Heart left ventricle (tissue), 16 donors: ENCODE measurements around the gene YWHAE. TPM values are rescaled to one million over a fixed set of nuclear protein-coding genes. Genes with fewer than 3 reads are reported as not detected.
"Not testable (repeated sequence)": the region's sequence is repeated elsewhere in the genome, so short reads cannot be mapped to it uniquely, and the experiment has no call there.

ENCODE experiments used
- ATAC-seq, 4 donors: fragments of 200-7000 bp; cut with Tn5 transposase; one replicate each; pipeline ENCODE4 v1.9.1; 2020 to 2022; ENCODE audit warnings: moderate library complexity in 4 of 4, mild to moderate bottlenecking in 3 of 4, moderate number of reproducible peaks in 1 of 4
- DNase-seq, 5 donors: peaks; one replicate each; pipeline ENCODE4 v3.0.0-alpha.2; 2020
- H3K27ac ChIP-seq, 12 donors: fragments of 200-600 bp; sonication (generic) in 4 of 12; one replicate each; pipeline versions ENCODE4 v1.5.0 to v1.8.0; 2016 to 2022; ENCODE audit warnings: mild to moderate bottlenecking in 2 of 12
- H3K27me3 ChIP-seq, 9 donors: fragments of 200-600 bp; sonication (generic) in 2 of 9; one replicate each; pipeline versions ENCODE4 v1.5.1 to v1.8.0; 2016 to 2022; ENCODE audit warnings: mild to moderate bottlenecking in 3 of 9
- H3K36me3 ChIP-seq, 9 donors: fragments of 200-600 bp; sonication (generic) in 2 of 9; one replicate each; pipeline versions ENCODE4 v1.5.0 to v1.8.0; 2018 to 2022; ENCODE audit warnings: mild to moderate bottlenecking in 2 of 9
- H3K4me1 ChIP-seq, 12 donors: fragments of 200-600 bp; sonication (generic) in 4 of 12; one replicate each; pipeline versions ENCODE4 v1.5.0 to v1.8.0; 2016 to 2022; ENCODE audit warnings: mild to moderate bottlenecking in 3 of 12
- H3K4me3 ChIP-seq, 12 donors: fragments of 200-600 bp; sonication (generic) in 4 of 12; one replicate each; pipeline versions ENCODE4 v1.5.0 to v1.8.0; 2017 to 2022; ENCODE audit warnings: mild to moderate bottlenecking in 9 of 12, moderate library complexity in 4 of 12
- H3K9me3 ChIP-seq, 12 donors: fragments of 200-600 bp; sonication (generic) in 4 of 12; one replicate each; pipeline versions ENCODE4 v1.5.0 to v1.8.0; 2016 to 2022; ENCODE audit warnings: mild to moderate bottlenecking in 1 of 12
- CTCF ChIP-seq, 12 donors: fragments of 200-600 bp; sonication (generic) in 4 of 12; IDR thresholded peaks; one replicate each; pipeline versions ENCODE4 v1.5.0 to v1.8.0; 2018 to 2022; ENCODE audit warnings: antibody characterized with exemption in 12 of 12, mild to moderate bottlenecking in 5 of 12
- POLR2A ChIP-seq, 2 donors: fragments of 450-650 bp; IDR thresholded peaks; one replicate each; pipeline ENCODE4 v1.6.1; 2017; ENCODE audit warnings: antibody characterized with exemption in 2 of 2, mild to moderate bottlenecking in 2 of 2, moderate library complexity in 2 of 2
- WGBS, 4 donors: extraction: QIAGEN DNeasy Blood & Tissue Kit in 2 of 4; methylation state at CpG; one replicate each; pipeline versions ENCODE4 v1.1.5 to v1.1.7; 2013 to 2018; 5-methylcytosine and 5-hydroxymethylcytosine counted together
- intact Hi-C, 10 donors: fragments of 100-400 bp; cut with DNase I; formaldehyde crosslinking; loops; one replicate each; pipeline versions ENCODE4 v1.11.1 to v1.14.2; 2022
- polyA plus RNA-seq, 2 donors: library from polyadenylated mRNA; stranded (reverse); fragments of 200-250 nt; gene quantifications; one replicate each; pipeline ENCODE4 v1.2.3, GENCODE V29; 2013
- total RNA-seq, 9 donors: library from RNA; depleted of rRNA in 2 of 9; stranded (reverse); fragments of >200 nt in 2 of 9; fragmentation: NEBNext Ultra II Directional in 3 of 9; extraction: Animal tissue kit (Norgen Biotek cat#: 25700) in 3 of 9; gene quantifications; one replicate each; pipeline versions ENCODE4 v1.1.0 to v1.2.4, GENCODE V29; 2016 to 2023
- donor health status: ischemic (EF 13 %, LVEDD 7.1; RV severe dilation, severe dysfunction).
- donor health status: healthy with polysubstance abuse.
- donor health status: DM: no; HTN: yes; CAD: no.
- donor health status: DM: no; HTN: no; CAD: no.
- donor health status: ischemic (EF 25% LVEDD 6.9; RV normal size, moderate dysfunction).
- donor health status: ischemic (EF 25% LVEDD 5.7; RV mildly dilated, moderate dysfunction).
- donor health status: healthy.
- donor health status: DM: yes; HTN: yes; CAD: no.
- donor health status: ischemic (EF 35%, LVEDD 5.7; RV mildly dilated, moderate dysfunction).
- donor health status: nonischemic (EF 11% LVEDD 7.7; RV severe dilation, severe dysfunction).
- donor health status: DM: yes; HTN: yes; CAD: no.
- donor health status: PGD.
- donor health status: ischemic (EF 29% LVEDD 5.4; RV normal size, mild dysfunction).
- donor health status: nonischemic (EF 23%, LVEDD 6.1; RV moderate dilation, normal function).

YWHAE gene
- total and polyA plus RNA-seq, 11 donors: 401 to 1,150 (median 618) TPM

- WGBS, 4 donors: 74 to 82% (median 79%) methylated on average over 8 of the region's 8 CpGs
- H3K27me3 ChIP-seq: peaks cover 0 to 31% (median 0%) of the 10 kb centered on the region in 9 donors
- peaks cover 0 to 14% (median 0%) of the 10 kb centered on the region in 12 donors for H3K4me1 ChIP-seq
- ATAC-seq (no peak), DNase-seq (no peak)
- TF ChIP-seq CTCF (IDR thresholded peaks at IDR 0.05): no peak
- no peak for TF ChIP-seq POLR2A (IDR thresholded peaks at IDR 0.05)
- H3K9me3 ChIP-seq: no peaks in the 10 kb centered on the region
- no peak overlapping the region for H3K4me3 ChIP-seq
- intact Hi-C loops: no loop called here
- H3K36me3 ChIP-seq: no peaks in the 10 kb centered on the region
- no peak overlapping the region for H3K27ac ChIP-seq
These were observed 86.6 kb downstream of the YWHAE start for GRCh38 chr17:1313270-1314005.

- H3K27me3 ChIP-seq: peaks cover 0 to 31% (median 0%) of the 10 kb centered on the region in 9 donors
- DNase-seq (no peak), ATAC-seq (no peak)
- H3K4me3 ChIP-seq: no peak overlapping the region
- intact Hi-C loops: no loop called here
- WGBS, 4 donors: 52 to 69% (median 63%) methylated on average over 9 of the region's 9 CpGs
- H3K9me3 ChIP-seq: no peaks in the 10 kb centered on the region
- no peak overlapping the region for H3K27ac ChIP-seq
- peaks cover 0 to 10% (median 0%) of the 10 kb centered on the region in 12 donors for H3K4me1 ChIP-seq
- TF ChIP-seq CTCF (IDR thresholded peaks at IDR 0.05) (no peak), POLR2A (IDR thresholded peaks at IDR 0.05) (no peak)
- H3K36me3 ChIP-seq: no peaks in the 10 kb centered on the region
These were observed 87.7 kb downstream of the YWHAE start for GRCh38 chr17:1312261-1312870.

- DNase-seq, H3K27ac ChIP-seq, H3K4me1 ChIP-seq, H3K4me3 ChIP-seq, H3K36me3 ChIP-seq, H3K9me3 ChIP-seq, ATAC-seq, intact Hi-C loops: not testable (repeated sequence)
- peaks cover 0 to 18% (median 0%) of the 10 kb centered on the region in 9 donors for H3K27me3 ChIP-seq
- 69 to 77% (median 74%) methylated on average over 10 to 13 of the region's 16 CpGs for WGBS, 4 donors
These were observed 92.2 kb downstream of the YWHAE start for GRCh38 chr17:1307829-1308228.

- TF ChIP-seq CTCF (IDR thresholded peaks at IDR 0.05) (no peak), POLR2A (IDR thresholded peaks at IDR 0.05) (no peak)
- Histone ChIP-seq H3K27me3 (peaks cover 0 to 21% (median 0%) of the 10 kb centered on the region in 9 donors), H3K36me3 (no peaks in the 10 kb centered on the region), H3K4me3 (no peak overlapping the region), H3K27ac (no peak overlapping the region), H3K9me3 (no peaks in the 10 kb centered on the region), H3K4me1 (no peaks in the 10 kb centered on the region)
- no peak for ATAC-seq
- DNase-seq: no peak
- intact Hi-C loops: no loop called here
- 81 to 87% (median 84%) methylated on average over 10 to 19 of the region's 19 CpGs for WGBS, 4 donors
These were observed 95.0 kb downstream of the YWHAE start for GRCh38 chr17:1304962-1305563.
